ENCODE measurements around the gene ACTR5.

Gene ACTR5

GRCh38 chr20:38770546-38770945 lies 22.3 kb downstream of the ACTR5 start:
- in situ Hi-C loops (cut with HindIII; ENCODE audit: low pct_ligation_motif_present, low sequenced_read_pairs): no loop called here
- no peak for DNase-seq
- Histone ChIP-seq H3K36me3 (replicated peaks) (peaks cover 21% of the 10 kb centered on the region), H3K27ac (no peak overlapping the region), H3K4me3 (ENCODE audit: low read depth, low read length) (no peak overlapping the region), H3K27me3 (replicated peaks) (no peaks in the 10 kb centered on the region)
- TF ChIP-seq CTCF (IDR thresholded peaks at IDR 0.05; ENCODE audit: low read depth, low read length, missing control alignments): no peak

GRCh38 chr20:38770970-38771369 lies 22.7 kb downstream of the ACTR5 start:
- H3K27me3 ChIP-seq (replicated peaks): no peaks in the 10 kb centered on the region
- H3K4me3 ChIP-seq (ENCODE audit: low read depth, low read length): no peak overlapping the region
- no peak overlapping the region for H3K27ac ChIP-seq
- H3K36me3 ChIP-seq (replicated peaks): peaks cover 18% of the 10 kb centered on the region
- DNase-seq: no peak
- no peak for TF ChIP-seq CTCF (IDR thresholded peaks at IDR 0.05; ENCODE audit: low read depth, low read length, missing control alignments)
- in situ Hi-C loops (cut with HindIII; ENCODE audit: low pct_ligation_motif_present, low sequenced_read_pairs): no loop called here

- DNase-seq: no peak
- no peak for TF ChIP-seq CTCF (IDR thresholded peaks at IDR 0.05; ENCODE audit: low read depth, low read length, missing control alignments)
- Histone ChIP-seq H3K27me3 (replicated peaks) (no peaks in the 10 kb centered on the region), H3K27ac (no peak overlapping the region), H3K4me3 (ENCODE audit: low read depth, low read length) (no peak overlapping the region), H3K36me3 (replicated peaks) (peaks cover 16% of the 10 kb centered on the region)
- in situ Hi-C loops (cut with HindIII; ENCODE audit: low pct_ligation_motif_present, low sequenced_read_pairs): no loop called here
These were observed 23.4 kb downstream of the ACTR5 start for GRCh38 chr20:38771621-38772020.

DNA sequence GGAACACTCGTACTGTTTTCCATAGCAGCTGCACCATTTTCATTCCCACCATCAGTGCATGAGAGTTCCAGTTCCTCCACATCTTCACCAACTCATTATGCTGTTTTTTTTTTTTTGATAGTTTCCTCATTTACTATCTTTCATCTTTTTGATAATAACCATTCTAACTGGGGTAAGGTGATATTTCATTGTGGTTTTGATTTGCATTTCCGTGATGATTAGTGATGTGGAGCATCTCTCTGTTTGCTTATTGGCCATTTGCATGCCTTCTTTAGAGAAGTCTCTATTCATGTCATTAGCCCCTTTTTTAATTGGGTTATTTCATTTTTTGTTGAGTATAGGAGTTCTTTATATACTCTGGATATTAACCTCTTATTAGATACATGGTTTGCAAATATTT lies 25.9 kb downstream of the ACTR5 start:
- Histone ChIP-seq H3K27me3 (replicated peaks) (no peaks in the 10 kb centered on the region), H3K4me3 (ENCODE audit: low read depth, low read length) (no peak overlapping the region), H3K27ac (no peak overlapping the region), H3K36me3 (replicated peaks) (peaks cover 4% of the 10 kb centered on the region)
- TF ChIP-seq CTCF (IDR thresholded peaks at IDR 0.05; ENCODE audit: low read depth, low read length, missing control alignments): no peak
- no peak for DNase-seq
- in situ Hi-C loops (cut with HindIII; ENCODE audit: low pct_ligation_motif_present, low sequenced_read_pairs): no loop called here

DNA sequence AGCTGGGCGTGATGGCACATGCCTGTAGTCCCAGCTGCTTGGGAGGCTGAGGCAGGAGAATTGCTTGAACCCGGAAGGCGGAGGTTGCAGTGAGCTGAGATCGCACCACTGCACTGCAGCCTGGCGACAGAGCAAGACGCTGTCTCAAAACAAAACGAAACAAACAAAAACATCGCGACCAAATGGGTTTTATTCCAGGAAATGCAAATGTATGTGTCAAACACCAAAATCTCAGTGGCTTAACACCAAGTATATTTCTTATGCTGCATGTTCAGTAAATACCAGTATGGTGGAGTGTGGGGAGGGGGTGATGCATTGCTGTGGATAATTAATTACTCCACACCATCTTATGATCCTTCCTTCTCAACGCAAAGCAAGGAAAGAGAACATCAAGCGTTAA lies 28.1 kb downstream of the ACTR5 start:
- TF ChIP-seq CTCF (IDR thresholded peaks at IDR 0.05; ENCODE audit: low read depth, low read length, missing control alignments): no peak
- no peaks in the 10 kb centered on the region for H3K27me3 ChIP-seq (replicated peaks)
- no peak overlapping the region for H3K27ac ChIP-seq
- in situ Hi-C loops (cut with HindIII; ENCODE audit: low pct_ligation_motif_present, low sequenced_read_pairs): no loop called here
- no peak overlapping the region for H3K4me3 ChIP-seq (ENCODE audit: low read depth, low read length)
- no peak for DNase-seq
- H3K36me3 ChIP-seq (replicated peaks): peaks cover 4% of the 10 kb centered on the region

- Histone ChIP-seq H3K36me3 (replicated peaks) (no peaks in the 10 kb centered on the region), H3K27ac (no peak overlapping the region), H3K27me3 (replicated peaks) (no peaks in the 10 kb centered on the region), H3K4me3 (ENCODE audit: low read depth, low read length) (no peak overlapping the region)
- in situ Hi-C loops (cut with HindIII; ENCODE audit: low pct_ligation_motif_present, low sequenced_read_pairs): no loop called here
- TF ChIP-seq CTCF (IDR thresholded peaks at IDR 0.05; ENCODE audit: low read depth, low read length, missing control alignments): no peak
- no peak for DNase-seq
These were observed 31.2 kb downstream of the ACTR5 start for GRCh38 chr20:38779247-38780097.

All from brain microvascular endothelial cell (primary cell).